8988T (cell line): ENCODE measurements around the gene MKLN1.

Experiments used
- DNase-seq: peaks from one replicate; pipeline ENCODE4 v3.0.0; 2011

Gene MKLN1

GRCh38 chr7:131529179-131529578, 201.5 kb downstream of the MKLN1 start:
- no peak for DNase-seq

GRCh38 chr7:131529617-131530016, 201.9 kb downstream of the MKLN1 start:
- no peak for DNase-seq

- no peak for DNase-seq
These were observed 202.5 kb downstream of the MKLN1 start for GRCh38 chr7:131530137-131530536.

GRCh38 chr7:131532570-131533091, 205.0 kb downstream of the MKLN1 start:
- DNase-seq, result no peak

- DNase-seq, result no peak
These were observed 205.5 kb downstream of the MKLN1 start for GRCh38 chr7:131533151-131533559.

GRCh38 chr7:131533566-131534561, 206.2 kb downstream of the MKLN1 start:
- DNase-seq, result no peak

GRCh38 chr7:131536361-131536849, 208.7 kb downstream of the MKLN1 start:
- DNase-seq, result no peak

- DNase-seq, result no peak
These were observed 209.9 kb downstream of the MKLN1 start for GRCh38 chr7:131537571-131537978.

- peak; percentile 59 for DNase-seq
These were observed 210.6 kb downstream of the MKLN1 start for GRCh38 chr7:131538071-131538812.

- no peak for DNase-seq
These were observed 211.1 kb downstream of the MKLN1 start for GRCh38 chr7:131538813-131539179.

GRCh38 chr7:131540491-131541162, 213.0 kb downstream of the MKLN1 start:
- no peak for DNase-seq

GRCh38 chr7:131543298-131543697, 215.6 kb downstream of the MKLN1 start:
- no peak for DNase-seq

GRCh38 chr7:131544021-131544420, 216.3 kb downstream of the MKLN1 start:
- DNase-seq, result no peak

GRCh38 chr7:131544449-131545301, 217.0 kb downstream of the MKLN1 start:
- DNase-seq, result no peak

- no peak for DNase-seq
These were observed 218.4 kb downstream of the MKLN1 start for GRCh38 chr7:131546126-131546525.
